GM21723 (cell line): Measurements from ENCODE around the gene POU3F3.

Experiments used
- ATAC-seq: cut with Tn5 transposase; IDR thresholded peaks from one replicate; pipeline ENCODE4 v1.9.1; 2021; ENCODE audit warnings: mild to moderate bottlenecking, moderate library complexity; ENCODE audit not compliant: unreplicated experiment

POU3F3 gene

DNA sequence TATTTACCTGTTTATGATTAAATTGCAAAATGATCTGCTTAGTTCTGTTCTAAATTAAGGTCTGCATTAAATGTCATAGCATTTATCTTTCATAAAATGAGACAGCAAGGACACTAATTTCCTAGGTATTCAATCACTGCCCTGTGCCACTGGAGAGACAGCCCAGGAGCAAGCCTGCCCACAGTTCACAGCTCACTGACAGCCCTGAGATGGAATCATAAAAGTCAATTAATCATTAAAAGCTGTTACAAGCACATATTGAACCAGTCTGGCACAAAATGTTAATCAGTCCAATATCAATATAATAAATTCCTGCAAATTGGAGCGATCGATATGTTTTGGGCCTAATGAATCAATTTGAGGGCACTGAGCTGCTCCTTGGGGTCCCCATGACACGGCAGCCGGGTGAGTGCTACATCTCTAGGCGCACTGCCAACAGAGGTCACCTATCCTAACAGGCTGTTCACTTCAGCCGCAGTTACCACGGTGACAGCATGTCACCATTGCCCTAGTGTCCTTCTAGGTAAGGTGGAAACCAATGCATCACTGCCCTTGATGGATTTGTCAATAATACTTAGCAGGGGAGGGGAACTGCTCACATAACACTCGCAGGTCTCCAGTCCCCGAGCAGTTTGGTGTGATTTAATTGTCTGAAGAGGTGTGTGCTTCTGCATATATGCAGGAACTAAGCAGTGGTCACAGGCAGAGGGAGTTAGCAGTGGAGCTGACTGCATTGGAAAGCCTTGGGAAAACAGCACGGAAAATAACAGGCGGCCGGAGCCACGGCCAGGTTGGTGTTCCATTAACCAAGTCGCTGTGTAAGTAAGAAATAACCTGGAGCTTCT is 47.3 kb downstream of the POU3F3 start:
- ATAC-seq = no peak

DNA sequence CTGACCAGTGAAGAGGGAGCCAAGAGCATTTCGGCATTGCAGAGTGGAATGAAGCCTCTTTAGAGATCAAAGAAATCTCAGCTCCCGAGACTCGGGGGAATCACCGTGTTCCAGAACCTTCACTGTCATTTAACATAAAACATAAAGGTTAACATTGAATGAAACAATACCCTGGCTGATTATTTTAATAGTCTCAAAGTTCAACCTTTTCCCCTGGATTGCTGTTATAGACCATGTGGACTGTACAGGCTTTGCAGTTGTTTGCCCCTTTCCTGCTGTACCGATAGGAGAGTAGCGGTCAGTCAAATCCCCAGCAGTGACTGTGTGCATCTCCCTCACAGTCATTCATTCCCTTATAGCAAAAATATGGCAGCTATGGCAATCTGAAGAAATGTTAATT is 48.4 kb downstream of the POU3F3 start:
- ATAC-seq = no peak
